ENCODE results near the gene SHROOM4.
A peak's percentile ranks its signal among the peaks of the same experiment; 100 is the strongest.

SHROOM4 gene

GRCh38 chrX:50711907-50712306 lies 102.1 kb downstream of the SHROOM4 start:
- no peak for DNase-seq

GRCh38 chrX:50707955-50708699 lies 105.9 kb downstream of the SHROOM4 start:
- no peak for DNase-seq

GRCh38 chrX:50707405-50707804 lies 106.6 kb downstream of the SHROOM4 start:
- DNase-seq = peak in 1 of 56 donors; percentile 2

- no peak for DNase-seq
Measured at GRCh38 chrX:50705042-50705441, 109.0 kb downstream of the SHROOM4 start.

GRCh38 chrX:50704360-50704759 lies 109.6 kb downstream of the SHROOM4 start:
- DNase-seq = no peak

GRCh38 chrX:50700921-50701320 lies 113.1 kb downstream of the SHROOM4 start:
- DNase-seq = no peak

GRCh38 chrX:50698944-50699343 lies 115.0 kb downstream of the SHROOM4 start:
- no peak for DNase-seq

GRCh38 chrX:50697691-50698090 lies 116.3 kb downstream of the SHROOM4 start:
- no peak for DNase-seq

- DNase-seq = peak in 3 of 56 donors; percentile 0 to 12 (median 1)
Measured at GRCh38 chrX:50691820-50692219, 122.2 kb downstream of the SHROOM4 start.

- DNase-seq = no peak
Measured at GRCh38 chrX:50684871-50685270, 129.1 kb downstream of the SHROOM4 start.

- DNase-seq = peak in 10 of 56 donors; percentile 0 to 4 (median 0)
Measured at GRCh38 chrX:50680990-50681389, 133.0 kb downstream of the SHROOM4 start.

GRCh38 chrX:50677789-50678188 lies 136.2 kb downstream of the SHROOM4 start:
- no peak for DNase-seq

GRCh38 chrX:50671661-50672060 lies 142.3 kb downstream of the SHROOM4 start:
- no peak for DNase-seq

GRCh38 chrX:50668860-50669259 lies 145.1 kb downstream of the SHROOM4 start:
- DNase-seq = no peak

- no peak for DNase-seq
Measured at GRCh38 chrX:50648156-50648555, 165.8 kb downstream of the SHROOM4 start.

GRCh38 chrX:50644496-50644895 lies 169.5 kb downstream of the SHROOM4 start:
- no peak for DNase-seq

GRCh38 chrX:50643525-50644137 lies 170.4 kb downstream of the SHROOM4 start:
- DNase-seq = no peak

- peak in 1 of 56 donors; percentile 0 for DNase-seq
Measured at GRCh38 chrX:50638123-50638522, 175.9 kb downstream of the SHROOM4 start.

GRCh38 chrX:50635817-50636365 lies 178.1 kb downstream of the SHROOM4 start:
- DNase-seq = peak in 3 of 56 donors; percentile 0 to 7 (median 1)

- DNase-seq = no peak
Measured at GRCh38 chrX:50635162-50635561, 178.8 kb downstream of the SHROOM4 start.

GRCh38 chrX:50629774-50630173 lies 184.2 kb downstream of the SHROOM4 start:
- no peak for DNase-seq

GRCh38 chrX:50627696-50628095 lies 186.3 kb downstream of the SHROOM4 start:
- no peak for DNase-seq

GRCh38 chrX:50626432-50626831 lies 187.6 kb downstream of the SHROOM4 start:
- no peak for DNase-seq
